ENCODE data around the gene TEX54.

TEX54 gene

GRCh38 chr11:62782753-62783152, 49.9 kb downstream of the TEX54 start:
- DNase-seq: no peak

Measured in activated CD4-positive, alpha-beta T cell treated with anti-CD3 and anti-CD28 coated beads for 48 hours (primary cell).